Upper lobe of right lung (tissue), 1 donor: ENCODE measurements around the gene DIP2C. TPM values are rescaled to one million over a fixed set of nuclear protein-coding genes. Genes with fewer than 3 reads are reported as not detected.

Experiments used
- ATAC-seq: fragments of 200-7000 bp; cut with Tn5 transposase; one replicate; pipeline ENCODE4 v1.9.1; 2020; ENCODE audit warnings: mild to moderate bottlenecking, moderate library complexity
- DNase-seq: peaks from one replicate; pipeline ENCODE4 v3.0.0-alpha.2; 2020
- H3K27ac ChIP-seq: fragments of 200-600 bp; one replicate; pipeline ENCODE4 v1.8.0; 2022
- H3K27me3 ChIP-seq: fragments of 200-600 bp; one replicate; pipeline ENCODE4 v1.8.0; 2022; ENCODE audit warnings: mild to moderate bottlenecking
- H3K36me3 ChIP-seq: fragments of 200-600 bp; one replicate; pipeline ENCODE4 v1.8.0; 2022
- H3K4me1 ChIP-seq: fragments of 200-600 bp; one replicate; pipeline ENCODE4 v1.8.0; 2022
- H3K4me3 ChIP-seq: fragments of 200-600 bp; one replicate; pipeline ENCODE4 v1.8.0; 2022; ENCODE audit warnings: mild to moderate bottlenecking
- H3K9me3 ChIP-seq: fragments of 200-600 bp; one replicate; pipeline ENCODE4 v1.8.0; 2022
- intact Hi-C: fragments of 100-400 bp; cut with DNase I; formaldehyde crosslinking; loops from one replicate; pipeline ENCODE4 v1.11.0; 2022
- total RNA-seq: library from RNA; stranded (reverse); fragmentation: NEBNext Ultra II Directional; extraction: Animal tissue kit (Norgen Biotek cat#: 25700); gene quantifications from one replicate; pipeline ENCODE4 v1.2.1, GENCODE V29; 2021
- TF ChIP-seq, protein P1 (sequence below): fragments of 200-600 bp; IDR thresholded peaks from one replicate; pipeline ENCODE4 v1.8.0; 2022; ENCODE audit warnings: antibody characterized with exemption
- donor health status: DM: no; HTN: yes; CAD: no; lungs with severe emphysema.

The DIP2C gene
- total RNA-seq, 1 donor from 2014 or later: 17.3 TPM

DNA sequence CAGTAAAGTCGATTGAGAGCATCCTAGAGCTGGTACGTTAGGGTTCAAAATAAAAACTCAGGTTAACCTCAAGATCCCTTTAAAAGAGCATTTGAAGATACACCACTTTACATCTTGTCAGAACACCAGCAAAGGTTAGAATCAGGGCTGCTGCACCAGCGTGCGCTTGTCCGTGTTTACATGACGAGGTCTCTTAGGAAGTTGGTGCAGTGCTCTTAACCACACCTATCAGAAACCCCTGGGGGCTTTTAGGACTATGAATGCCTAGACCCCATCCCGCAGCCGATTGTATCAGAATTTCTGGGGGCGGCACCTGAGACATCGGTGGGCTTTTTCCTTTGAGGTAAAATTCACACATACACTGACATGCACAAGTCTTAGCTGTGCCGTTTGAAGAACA, 456.6 kb downstream of the DIP2C start:
- no peak overlapping the region for H3K4me3 ChIP-seq
- TF ChIP-seq, protein P1, sequence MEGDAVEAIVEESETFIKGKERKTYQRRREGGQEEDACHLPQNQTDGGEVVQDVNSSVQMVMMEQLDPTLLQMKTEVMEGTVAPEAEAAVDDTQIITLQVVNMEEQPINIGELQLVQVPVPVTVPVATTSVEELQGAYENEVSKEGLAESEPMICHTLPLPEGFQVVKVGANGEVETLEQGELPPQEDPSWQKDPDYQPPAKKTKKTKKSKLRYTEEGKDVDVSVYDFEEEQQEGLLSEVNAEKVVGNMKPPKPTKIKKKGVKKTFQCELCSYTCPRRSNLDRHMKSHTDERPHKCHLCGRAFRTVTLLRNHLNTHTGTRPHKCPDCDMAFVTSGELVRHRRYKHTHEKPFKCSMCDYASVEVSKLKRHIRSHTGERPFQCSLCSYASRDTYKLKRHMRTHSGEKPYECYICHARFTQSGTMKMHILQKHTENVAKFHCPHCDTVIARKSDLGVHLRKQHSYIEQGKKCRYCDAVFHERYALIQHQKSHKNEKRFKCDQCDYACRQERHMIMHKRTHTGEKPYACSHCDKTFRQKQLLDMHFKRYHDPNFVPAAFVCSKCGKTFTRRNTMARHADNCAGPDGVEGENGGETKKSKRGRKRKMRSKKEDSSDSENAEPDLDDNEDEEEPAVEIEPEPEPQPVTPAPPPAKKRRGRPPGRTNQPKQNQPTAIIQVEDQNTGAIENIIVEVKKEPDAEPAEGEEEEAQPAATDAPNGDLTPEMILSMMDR: no peak
- ATAC-seq: no peak
- H3K4me1 ChIP-seq: no peaks in the 10 kb centered on the region
- DNase-seq: no peak
- no peaks in the 10 kb centered on the region for H3K27me3 ChIP-seq
- H3K27ac ChIP-seq: no peak overlapping the region
- intact Hi-C loops: no loop called here
- H3K36me3 ChIP-seq: peaks cover 13% of the 10 kb centered on the region
- H3K9me3 ChIP-seq: no peaks in the 10 kb centered on the region

DNA sequence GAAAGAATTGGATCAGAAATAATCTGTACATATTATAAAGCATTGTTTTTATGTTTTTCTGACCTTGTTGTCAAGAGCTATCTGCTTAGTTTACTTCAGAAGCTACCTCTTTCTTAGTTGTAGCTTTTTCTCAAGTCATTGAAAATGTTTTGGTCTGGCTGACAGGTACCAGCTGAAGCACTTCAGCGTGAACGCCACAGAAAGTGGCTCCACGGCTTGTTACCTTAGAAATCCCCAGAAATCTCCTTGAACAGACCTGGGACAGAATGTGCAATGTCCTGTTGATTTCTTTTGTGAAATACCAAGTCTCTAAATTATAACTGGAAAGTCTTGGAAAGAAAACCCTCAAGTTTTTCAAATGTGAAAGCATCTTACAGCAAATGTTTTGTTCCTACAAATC, 457.4 kb downstream of the DIP2C start:
- no peak overlapping the region for H3K4me3 ChIP-seq
- no peaks in the 10 kb centered on the region for H3K27me3 ChIP-seq
- peaks cover 5% of the 10 kb centered on the region for H3K36me3 ChIP-seq
- TF ChIP-seq, protein P1: no peak
- H3K4me1 ChIP-seq: no peaks in the 10 kb centered on the region
- intact Hi-C loops: no loop called here
- no peak for DNase-seq
- no peak overlapping the region for H3K27ac ChIP-seq
- H3K9me3 ChIP-seq: no peaks in the 10 kb centered on the region
- no peak for ATAC-seq

GRCh38 chr10:230758-231157, 458.7 kb downstream of the DIP2C start:
- Histone ChIP-seq H3K9me3 (no peaks in the 10 kb centered on the region), H3K27me3 (no peaks in the 10 kb centered on the region), H3K4me3 (no peak overlapping the region), H3K36me3 (no peaks in the 10 kb centered on the region), H3K4me1 (no peaks in the 10 kb centered on the region), H3K27ac (no peak overlapping the region)
- TF ChIP-seq, protein P1: peak; percentile 43
- intact Hi-C loops: no loop called here
- ATAC-seq (no peak), DNase-seq (no peak)

- intact Hi-C loops: no loop called here
- TF ChIP-seq, protein P1: no peak
These were observed 461.1 kb downstream of the DIP2C start for GRCh38 chr10:228366-228765.

GRCh38 chr10:227014-227413, 462.5 kb downstream of the DIP2C start:
- intact Hi-C loops: no loop called here
- no peaks in the 10 kb centered on the region for H3K9me3 ChIP-seq
- no peaks in the 10 kb centered on the region for H3K36me3 ChIP-seq
- no peak for ATAC-seq
- no peak overlapping the region for H3K27ac ChIP-seq
- TF ChIP-seq, protein P1: no peak
- no peak overlapping the region for H3K4me3 ChIP-seq
- H3K4me1 ChIP-seq: no peaks in the 10 kb centered on the region
- DNase-seq: no peak
- H3K27me3 ChIP-seq: no peaks in the 10 kb centered on the region

More at GRCh38 chr10:228366-228765, 461.1 kb downstream of the DIP2C start:
- no peaks in the 10 kb centered on the region for H3K27me3 ChIP-seq
- H3K9me3 ChIP-seq: no peaks in the 10 kb centered on the region
- DNase-seq: no peak
- no peak for ATAC-seq
- no peaks in the 10 kb centered on the region for H3K36me3 ChIP-seq
- H3K27ac ChIP-seq: no peak overlapping the region
- H3K4me3 ChIP-seq: no peak overlapping the region
- no peaks in the 10 kb centered on the region for H3K4me1 ChIP-seq

GRCh38 chr10:226018-226417, 463.4 kb downstream of the DIP2C start:
- Histone ChIP-seq H3K36me3 (no peaks in the 10 kb centered on the region), H3K4me3 (no peak overlapping the region), H3K4me1 (no peaks in the 10 kb centered on the region), H3K27ac (no peak overlapping the region), H3K9me3 (no peaks in the 10 kb centered on the region), H3K27me3 (no peaks in the 10 kb centered on the region)
- ATAC-seq (no peak), DNase-seq (no peak)
- TF ChIP-seq, protein P1: no peak
- intact Hi-C loops: no loop called here
